ENCODE results near the gene HYCC2. TPM values are rescaled to one million over a fixed set of nuclear protein-coding genes. Genes with fewer than 3 reads are reported as not detected.
"Not testable (repeated sequence)": the region's sequence is repeated elsewhere in the genome, so short reads cannot be mapped to it uniquely, and the experiment has no call there.

The HYCC2 gene
- total and polyA plus RNA-seq, 7 donors = 4.8 to 20.2 (median 13.6) TPM

- Histone ChIP-seq H3K36me3 (peaks cover 0 to 7% (median 0%) of the 10 kb centered on the region in 4 donors), H3K9me3 (no peaks in the 10 kb centered on the region), H3K4me3 (no peak overlapping the region), H3K4me1 (peaks cover 0 to 15% (median 12%) of the 10 kb centered on the region in 4 donors), H3K27ac (no peak overlapping the region), H3K27me3 (no peaks in the 10 kb centered on the region)
- TF ChIP-seq POLR2AphosphoS5 (IDR thresholded peaks at IDR 0.05) = no peak
- no peak for TF ChIP-seq CTCF (IDR thresholded peaks at IDR 0.05)
- TF ChIP-seq EP300 (IDR thresholded peaks at IDR 0.05) = no peak
- no peak for TF ChIP-seq POLR2A (IDR thresholded peaks at IDR 0.05)
- no peak for DNase-seq
- intact Hi-C loops (cut with DNase I) = no loop called here
- 64 to 83% methylated on average over 4 of the region's 4 CpGs for WGBS, 2 donors
These were observed 13.7 kb downstream of the HYCC2 start for GRCh38 chr2:201057715-201058248.

GRCh38 chr2:201057087-201057521 lies 14.4 kb downstream of the HYCC2 start:
- Histone ChIP-seq H3K36me3 (peaks cover 0 to 7% (median 0%) of the 10 kb centered on the region in 4 donors), H3K4me1 (peaks cover 0 to 15% (median 12%) of the 10 kb centered on the region in 4 donors), H3K27ac (no peak overlapping the region), H3K9me3 (no peaks in the 10 kb centered on the region), H3K27me3 (no peaks in the 10 kb centered on the region), H3K4me3 (no peak overlapping the region)
- DNase-seq = no peak
- 14 to 45% methylated on average over 2 of the region's 2 CpGs for WGBS, 2 donors
- TF ChIP-seq POLR2A (IDR thresholded peaks at IDR 0.05) = no peak
- no peak for TF ChIP-seq POLR2AphosphoS5 (IDR thresholded peaks at IDR 0.05)
- TF ChIP-seq EP300 (IDR thresholded peaks at IDR 0.05) = no peak
- no peak for TF ChIP-seq CTCF (IDR thresholded peaks at IDR 0.05)
- intact Hi-C loops (cut with DNase I) = no loop called here

GRCh38 chr2:201049455-201049854 lies 22.0 kb downstream of the HYCC2 start:
- intact Hi-C loops (cut with DNase I) = no loop called here
- Histone ChIP-seq H3K27me3 (no peaks in the 10 kb centered on the region), H3K4me1 (peaks cover 0 to 6% (median 0%) of the 10 kb centered on the region in 4 donors), H3K36me3 (peaks cover 0 to 12% (median 0%) of the 10 kb centered on the region in 4 donors), H3K9me3 (no peaks in the 10 kb centered on the region), H3K4me3 (no peak overlapping the region), H3K27ac (no peak overlapping the region)
- no peak for DNase-seq
- TF ChIP-seq POLR2AphosphoS5 (IDR thresholded peaks at IDR 0.05) (no peak), CTCF (IDR thresholded peaks at IDR 0.05) (no peak), POLR2A (IDR thresholded peaks at IDR 0.05) (no peak), EP300 (IDR thresholded peaks at IDR 0.05) (no peak)
- 93 to 96% methylated on average over 11 of the region's 11 CpGs for WGBS, 2 donors

GRCh38 chr2:201046881-201047280 lies 24.6 kb downstream of the HYCC2 start:
- Histone ChIP-seq H3K9me3 (no peaks in the 10 kb centered on the region), H3K4me1 (peaks cover 0 to 6% (median 0%) of the 10 kb centered on the region in 4 donors), H3K27me3 (no peaks in the 10 kb centered on the region), H3K36me3 (peaks cover 0 to 4% (median 0%) of the 10 kb centered on the region in 4 donors), H3K27ac (no peak overlapping the region), H3K4me3 (no peak overlapping the region)
- no peak for DNase-seq
- 96 to 98% methylated on average over 2 of the region's 2 CpGs for WGBS, 2 donors
- intact Hi-C loops (cut with DNase I) = no loop called here
- TF ChIP-seq POLR2A (IDR thresholded peaks at IDR 0.05) (no peak), EP300 (IDR thresholded peaks at IDR 0.05) (no peak), CTCF (IDR thresholded peaks at IDR 0.05) (no peak)

- DNase-seq; H3K9me3 ChIP-seq; H3K27me3 ChIP-seq; H3K4me3 ChIP-seq; H3K27ac ChIP-seq; H3K36me3 ChIP-seq; H3K4me1 ChIP-seq; intact Hi-C loops (cut with DNase I): not testable (repeated sequence)
- WGBS, 2 donors = 88 to 95% methylated on average over 5 of the region's 5 CpGs
These were observed 28.4 kb downstream of the HYCC2 start for GRCh38 chr2:201043050-201043449.

- H3K9me3 ChIP-seq; H3K4me3 ChIP-seq; DNase-seq; H3K36me3 ChIP-seq; intact Hi-C loops (cut with DNase I); H3K27me3 ChIP-seq; H3K4me1 ChIP-seq; H3K27ac ChIP-seq: not testable (repeated sequence)
- 97 to 98% methylated on average over 36 of the region's 36 CpGs for WGBS, 2 donors
These were observed 29.0 kb downstream of the HYCC2 start for GRCh38 chr2:201042451-201042850.

Data from sigmoid colon (tissue), 7 donors.